Activated naive CD4-positive, alpha-beta T cell treated with anti-CD3 and anti-CD28 coated beads, Interleukin-2, amount 50 U/mL, for 16 hours (primary cell): ENCODE results near the gene CEACAM8.
"Not testable (repeated sequence)": the region's sequence is repeated elsewhere in the genome, so short reads cannot be mapped to it uniquely, and the experiment has no call there.

Experiments
- DNase-seq: peaks from one replicate; pipeline ENCODE4 v3.0.0-alpha.2; 2020

CEACAM8 gene

DNA sequence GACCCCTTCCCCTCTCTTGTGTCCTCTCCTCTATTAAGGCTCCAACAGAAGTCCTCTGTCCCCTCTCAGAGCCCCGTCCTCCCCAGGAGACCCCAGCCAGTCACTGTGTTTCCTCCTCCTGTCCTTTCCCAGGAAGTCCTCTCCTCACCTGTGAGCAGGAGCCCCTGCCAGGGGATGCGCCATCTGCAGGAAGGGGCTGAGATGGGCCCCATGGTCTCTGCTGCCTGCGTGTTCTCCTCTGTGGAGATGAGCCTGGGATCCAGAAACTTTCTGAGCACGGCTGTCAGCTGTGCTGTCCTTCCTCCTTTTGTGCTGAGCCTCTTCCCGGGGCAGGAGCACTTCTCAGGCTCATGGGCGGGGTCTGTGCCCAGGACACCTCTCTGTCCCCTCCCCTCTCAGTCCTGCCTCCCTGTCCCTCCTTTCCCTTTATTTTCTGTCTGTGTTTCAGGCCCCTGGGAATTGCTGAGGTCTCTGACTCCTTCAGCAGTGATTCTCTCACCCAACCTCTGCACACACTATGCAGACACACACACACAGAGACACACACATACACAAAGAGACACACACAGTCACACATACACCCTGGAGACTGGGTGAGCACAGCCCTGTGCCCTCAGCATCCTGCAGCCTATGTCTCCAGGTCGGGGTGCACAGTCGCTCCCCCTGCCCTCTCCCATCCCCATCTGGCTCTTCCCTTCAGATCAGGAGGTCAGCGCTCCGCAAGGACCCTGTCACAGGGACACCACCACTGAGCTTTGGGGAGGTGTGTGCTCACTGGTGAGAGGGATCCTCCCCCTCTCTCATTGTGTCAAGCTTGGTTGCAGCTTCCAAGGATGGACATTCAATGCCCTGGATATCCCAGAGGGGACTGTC is at the start of gene CEACAM8:
Gene CEACAM8, minus strand, starts transcription at position 308 of the 873 bp plus-strand sequence. Its CDS starts 96 bp downstream, at position 212.
- DNase-seq, result no peak

DNA sequence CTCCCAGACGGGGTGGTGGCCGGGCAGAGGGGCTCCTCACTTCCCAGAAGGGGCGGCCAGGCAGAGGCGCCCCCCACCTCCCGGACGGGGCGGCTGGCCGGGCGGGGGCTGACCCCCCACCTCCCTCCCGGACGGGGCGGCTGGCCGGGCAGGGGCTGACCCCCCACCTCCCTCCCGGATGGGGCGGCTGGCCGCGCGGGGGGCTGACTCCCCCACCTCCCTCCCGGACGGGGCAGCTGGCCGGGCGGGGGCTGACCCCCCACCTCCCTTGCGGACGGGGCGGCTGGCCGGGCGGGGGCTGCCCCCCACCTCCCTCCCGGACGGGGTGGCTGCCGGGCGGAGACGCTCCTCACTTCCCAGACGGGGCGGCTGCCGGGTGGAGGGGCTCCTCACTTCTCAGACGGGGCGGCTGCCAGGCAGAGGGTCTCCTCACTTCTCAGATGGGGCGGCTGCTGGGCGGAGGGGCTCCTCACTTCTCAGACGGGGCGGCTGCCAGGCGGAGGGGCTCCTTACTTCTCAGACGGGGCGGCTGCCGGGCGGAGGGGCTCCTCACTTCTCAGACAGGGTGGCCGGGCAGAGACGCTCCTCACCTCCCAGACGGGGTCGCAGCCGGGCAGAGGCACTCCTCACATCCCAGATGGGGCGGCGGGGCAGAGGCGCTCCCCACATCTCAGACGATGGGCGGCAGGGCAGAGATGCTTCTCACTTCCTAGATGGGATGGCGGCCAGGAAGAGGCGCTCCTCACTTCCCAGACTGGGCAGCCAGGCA is 44.8 kb upstream of the CEACAM8 start:
- DNase-seq, result not testable (repeated sequence)

DNA sequence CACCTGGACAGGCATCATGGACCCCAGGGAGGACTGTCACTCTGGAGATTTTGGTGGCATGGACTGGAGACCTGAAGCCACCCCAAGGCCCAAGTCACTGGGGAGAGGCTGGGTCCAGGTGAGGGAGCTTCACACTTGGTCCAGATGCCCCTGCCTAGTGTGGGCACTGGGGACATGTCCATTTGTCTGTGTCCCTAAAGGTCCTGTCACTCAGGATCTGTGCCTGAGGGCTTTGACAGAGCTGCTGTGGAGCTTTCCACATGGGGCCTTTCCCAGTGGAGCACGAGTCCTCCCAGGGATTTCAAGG is 40.5 kb upstream of the CEACAM8 start:
- DNase-seq, result no peak

DNA sequence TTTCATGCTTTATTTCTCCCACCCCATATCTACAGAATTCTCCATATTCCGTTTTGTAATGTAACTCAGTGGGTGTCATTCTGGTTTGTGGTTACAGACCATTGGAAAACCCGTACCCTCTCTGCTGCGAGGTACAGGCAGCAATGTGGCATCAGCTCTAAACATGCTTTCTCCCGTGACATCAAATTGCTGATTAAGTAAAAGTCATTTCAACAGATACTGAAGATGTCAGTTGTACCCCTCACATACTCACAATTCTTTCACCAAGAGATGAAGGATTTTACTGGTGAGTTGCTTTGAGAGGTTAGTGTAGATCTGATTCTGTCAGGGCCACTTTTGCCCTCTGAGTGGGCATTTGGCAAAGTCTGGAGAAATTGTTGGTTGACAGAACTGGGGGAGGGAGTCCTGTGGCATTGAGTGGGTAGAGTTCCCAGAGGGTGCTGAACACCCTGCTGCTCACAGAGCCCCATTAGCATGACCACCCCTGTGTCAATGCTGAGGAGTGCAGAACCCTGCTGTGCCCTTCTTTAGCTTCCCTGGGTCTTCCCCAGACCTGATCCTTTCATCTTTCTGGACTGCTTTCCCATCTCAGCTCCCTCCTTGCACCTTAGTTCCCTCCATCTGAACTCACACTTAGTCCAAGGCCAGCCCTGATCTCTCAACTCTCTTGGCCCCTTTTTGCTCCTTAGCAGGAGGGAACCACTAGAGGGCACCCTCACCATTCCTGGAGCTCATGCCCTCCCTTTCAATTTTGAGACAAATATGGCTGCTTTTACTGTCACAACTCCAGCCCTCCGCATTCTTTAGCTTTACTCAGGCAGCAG is 39.9 kb upstream of the CEACAM8 start:
- DNase-seq, result peak; percentile 17

DNA sequence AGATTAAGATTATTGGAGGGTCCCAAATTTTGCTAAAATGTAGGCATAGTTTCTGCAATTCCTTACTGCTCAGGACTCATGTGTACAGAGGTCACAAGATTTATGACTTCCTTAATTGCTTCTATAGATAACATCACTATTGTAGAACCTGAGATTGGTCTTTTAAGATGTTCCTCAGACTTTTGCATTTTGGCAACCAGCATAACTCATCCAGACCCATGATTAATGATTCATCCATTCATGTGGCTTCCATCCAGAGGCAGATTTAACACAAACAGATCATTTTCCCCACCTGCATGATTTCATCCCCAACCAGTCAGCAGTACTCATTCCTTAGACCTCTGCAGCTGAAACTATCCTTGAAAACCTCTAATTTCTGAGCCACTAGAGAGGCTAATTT is 34.5 kb upstream of the CEACAM8 start:
- DNase-seq, result no peak

DNA sequence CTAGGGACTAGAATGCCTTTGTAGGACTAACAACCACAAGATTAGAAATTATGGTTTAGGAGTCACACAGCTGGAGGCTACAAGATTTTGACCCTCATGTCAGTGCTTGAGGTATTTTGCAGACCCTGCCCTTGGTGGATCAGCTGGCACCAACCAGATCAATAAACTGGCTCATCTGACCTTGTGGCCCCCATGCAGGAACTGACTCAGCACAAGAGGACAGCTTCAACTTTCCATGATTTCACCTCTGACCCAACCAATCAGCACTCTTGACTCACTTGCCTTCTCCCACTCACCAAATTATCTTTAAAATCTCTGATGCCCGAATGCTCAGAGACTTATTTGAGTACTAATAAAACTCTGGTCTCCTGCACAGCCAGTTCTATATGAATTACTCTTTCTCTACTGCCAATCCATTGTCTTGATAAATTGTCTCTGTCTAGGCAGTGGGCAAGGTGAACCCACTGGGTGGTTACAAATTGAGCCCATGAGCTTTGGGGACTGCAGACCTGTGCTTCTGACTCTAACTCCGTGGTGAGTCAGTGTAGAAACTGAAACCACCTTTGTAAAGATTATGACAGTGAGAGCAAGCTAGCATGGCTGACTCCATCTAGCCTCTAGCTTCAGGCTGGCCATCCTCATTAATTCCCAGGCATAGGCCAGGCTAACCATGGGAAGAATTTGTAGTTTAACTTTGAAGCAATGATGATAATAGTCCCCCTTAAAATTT is 33.9 kb upstream of the CEACAM8 start:
- no peak for DNase-seq

DNA sequence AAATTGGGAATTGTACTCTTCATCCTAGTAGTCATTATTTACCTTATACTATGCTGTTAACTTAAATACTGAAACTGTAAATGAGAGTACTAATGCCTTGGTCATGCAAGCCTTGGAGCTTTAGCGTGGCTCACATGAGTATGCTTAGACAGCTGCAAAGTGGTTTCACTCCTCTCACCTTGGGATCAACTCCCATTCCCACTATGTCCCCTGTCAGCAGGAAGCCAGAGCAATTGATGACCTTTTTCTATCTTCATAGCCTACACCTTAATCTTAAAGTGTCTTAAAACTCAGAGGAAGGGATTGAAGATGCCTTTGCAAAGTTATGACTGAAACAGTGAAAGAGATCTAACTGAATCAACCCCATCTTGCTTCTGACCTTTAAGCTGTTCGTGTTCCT is 33.2 kb upstream of the CEACAM8 start:
- DNase-seq, result no peak

DNA sequence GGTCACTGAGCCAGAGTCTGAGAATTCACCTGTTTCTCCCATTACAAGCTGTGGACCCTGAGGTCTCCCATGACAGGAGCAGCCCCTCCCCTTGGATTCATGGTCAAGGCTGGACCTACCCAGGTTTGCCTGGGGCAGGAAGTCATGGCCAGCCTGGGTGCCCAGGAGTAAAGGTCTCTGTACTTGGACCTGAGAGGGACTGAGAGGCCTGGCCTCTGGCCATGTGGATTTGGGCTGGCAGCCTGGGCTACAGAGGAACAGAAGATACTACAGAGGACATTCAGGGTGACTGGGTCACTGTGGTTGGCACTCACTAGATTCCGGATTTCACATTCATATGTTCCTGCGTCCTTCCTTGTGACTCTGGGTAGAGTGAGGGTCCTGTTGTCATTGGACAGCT is 31.5 kb upstream of the CEACAM8 start:
- no peak for DNase-seq

DNA sequence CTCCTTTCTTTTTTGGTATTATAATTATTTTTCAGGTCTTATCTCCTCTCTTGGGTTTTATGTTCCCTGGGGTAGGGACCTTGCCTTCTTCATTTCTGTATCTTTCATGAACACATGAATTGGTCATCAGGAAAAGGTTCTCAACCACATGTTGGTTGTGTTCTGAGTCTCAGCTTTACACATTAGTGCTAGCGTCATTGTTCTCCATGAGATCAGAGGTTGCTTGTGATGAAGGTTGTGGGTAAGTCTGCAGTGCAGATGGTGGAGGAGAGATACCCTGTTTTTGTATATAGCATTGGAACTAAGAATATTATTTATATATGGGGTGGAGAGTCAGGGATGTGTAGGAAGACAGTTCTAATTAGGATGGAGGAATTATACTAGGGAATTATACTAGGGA is 24.5 kb upstream of the CEACAM8 start:
- DNase-seq, result no peak

DNA sequence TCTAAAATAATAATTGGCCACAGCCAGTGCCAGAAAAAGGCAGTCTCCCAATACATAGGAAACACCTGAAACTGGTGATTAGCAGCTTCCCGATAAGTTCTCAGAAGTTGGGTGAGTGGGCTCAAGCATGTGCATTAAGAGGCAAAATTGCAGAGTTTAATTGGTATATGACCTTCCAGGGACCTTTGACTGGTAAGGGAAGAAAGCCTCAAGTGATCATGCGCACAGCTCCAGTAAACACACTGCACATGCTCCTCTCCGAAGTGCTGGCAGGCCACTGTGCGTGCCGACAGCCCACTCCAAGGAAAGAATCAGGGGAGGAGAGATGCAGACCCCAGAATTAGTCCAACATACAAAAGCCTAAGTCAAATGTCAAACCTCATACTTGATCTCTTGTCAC is 18.9 kb upstream of the CEACAM8 start:
- no peak for DNase-seq

DNA sequence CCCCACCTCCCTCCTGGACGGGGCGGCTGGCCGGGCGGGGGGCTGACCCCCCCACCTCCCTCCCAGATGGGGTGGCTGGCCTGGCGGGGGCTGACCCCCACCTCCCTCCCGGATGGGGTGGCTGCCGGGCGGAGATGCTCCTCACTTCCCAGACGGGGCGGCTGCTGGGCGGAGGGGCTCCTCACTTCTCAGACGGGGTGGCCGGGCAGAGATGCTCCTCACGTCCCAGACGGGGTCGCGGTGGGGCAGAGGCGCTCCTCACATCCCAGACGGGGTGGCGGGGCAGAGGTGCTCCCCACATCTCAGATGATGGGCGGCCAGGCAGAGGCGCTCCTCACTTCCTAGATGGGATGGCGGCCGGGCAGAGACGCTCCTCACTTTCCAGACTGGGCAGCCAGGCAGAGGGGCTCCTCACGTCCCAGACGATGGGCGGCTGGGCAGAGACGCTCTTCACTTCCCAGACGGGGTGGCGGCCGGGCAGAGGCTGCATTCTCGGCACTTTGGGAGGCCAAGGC is 15.7 kb upstream of the CEACAM8 start:
- not testable (repeated sequence) for DNase-seq

DNA sequence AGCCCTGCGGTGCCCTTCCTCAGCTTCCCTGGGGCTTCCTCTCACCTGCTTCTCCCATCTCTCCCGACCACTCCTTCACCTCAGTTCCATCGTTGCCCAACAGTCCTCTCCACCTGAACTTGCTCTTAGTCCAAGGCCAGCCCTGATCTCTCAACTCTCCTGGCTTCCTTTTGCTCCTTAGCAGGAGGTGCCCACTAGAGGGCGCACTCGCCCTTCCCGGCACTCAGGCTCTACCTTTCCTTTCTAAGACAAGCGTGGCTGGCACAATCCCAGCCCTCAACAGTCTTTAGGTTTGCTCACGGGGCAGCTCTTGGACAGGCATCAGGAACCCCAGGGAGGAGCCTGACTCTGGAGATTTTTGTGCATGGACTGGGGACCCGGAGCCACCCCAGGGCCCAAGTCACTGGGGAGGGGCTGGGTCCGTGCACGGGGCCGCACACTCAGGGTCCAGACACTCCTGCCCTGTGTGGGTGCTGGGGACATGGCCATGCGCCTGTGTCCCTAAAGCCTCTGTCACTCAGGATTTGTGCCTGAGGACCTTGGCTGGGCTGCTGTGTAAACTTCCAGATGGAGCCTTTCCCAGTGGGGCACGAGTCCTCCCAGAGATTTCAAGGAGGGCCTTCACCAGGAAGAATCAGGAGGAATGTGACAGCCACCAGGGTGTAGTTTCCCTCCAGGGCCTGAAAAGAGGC is 12.1 kb upstream of the CEACAM8 start:
- peak; percentile 43 for DNase-seq

DNA sequence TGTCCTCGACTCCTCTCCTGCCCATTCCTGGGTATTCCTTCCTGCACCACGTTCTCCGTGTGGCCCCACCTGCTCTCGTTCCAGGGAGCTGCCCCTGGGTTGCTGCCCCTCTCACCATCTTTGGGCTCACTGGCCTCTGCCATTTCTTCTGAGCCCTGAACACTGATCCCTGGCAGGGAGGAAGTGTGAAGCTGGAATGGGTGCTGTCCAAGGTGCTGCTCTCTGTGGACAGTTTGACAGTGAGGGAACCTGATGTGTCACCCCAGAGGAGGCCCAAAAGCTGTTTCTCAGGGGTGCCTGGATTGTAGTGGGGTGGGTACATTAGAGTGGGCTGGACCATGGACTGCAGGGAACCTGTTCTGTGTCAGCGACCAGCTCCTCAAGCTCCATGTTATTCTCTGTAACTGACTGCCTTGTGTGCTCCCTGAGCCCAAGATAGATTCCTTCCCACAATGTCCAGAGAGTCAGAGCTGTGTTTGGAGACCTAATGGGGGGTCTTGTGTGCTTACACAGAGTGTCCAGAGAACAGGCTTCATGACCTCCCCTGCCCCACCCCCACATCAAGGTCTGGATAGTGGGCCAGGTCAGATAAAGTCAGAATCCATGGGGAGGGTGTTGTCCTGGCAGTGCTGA is 7.2 kb upstream of the CEACAM8 start:
- DNase-seq, result no peak

DNA sequence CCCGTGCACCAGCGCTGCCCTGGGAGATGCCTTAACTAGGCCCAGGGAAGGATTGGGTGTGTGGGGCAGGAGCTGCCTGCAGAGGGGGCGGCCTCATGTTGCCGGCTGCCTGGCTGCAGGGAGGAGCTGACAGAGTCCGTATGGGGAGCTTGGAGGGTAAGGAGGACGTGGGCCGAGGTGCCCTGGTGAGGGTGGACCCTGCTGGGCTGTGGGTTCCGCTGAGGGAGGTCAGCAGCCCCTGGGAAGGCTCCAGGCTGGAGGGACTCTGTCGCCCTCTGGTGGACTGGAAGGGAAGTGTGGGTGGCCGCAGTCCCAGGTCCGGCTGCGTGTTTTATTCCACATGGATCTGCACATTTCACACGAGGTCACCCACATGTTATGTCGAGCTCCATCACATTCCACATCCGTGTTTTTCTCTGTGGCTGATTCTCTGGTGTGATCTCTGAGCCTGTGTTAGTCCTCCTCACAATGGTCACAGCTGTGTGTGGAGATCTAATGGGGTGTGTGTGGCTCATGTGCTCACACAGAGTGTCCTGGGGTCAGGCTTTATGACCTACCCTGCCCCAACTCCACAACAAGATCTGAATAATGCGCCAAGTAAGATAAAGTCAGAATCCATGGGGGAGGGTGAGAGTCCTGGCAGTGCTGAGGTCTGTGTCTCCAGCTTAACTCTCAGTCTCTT is 1.8 kb upstream of the CEACAM8 start:
- DNase-seq, result peak; percentile 29

DNA sequence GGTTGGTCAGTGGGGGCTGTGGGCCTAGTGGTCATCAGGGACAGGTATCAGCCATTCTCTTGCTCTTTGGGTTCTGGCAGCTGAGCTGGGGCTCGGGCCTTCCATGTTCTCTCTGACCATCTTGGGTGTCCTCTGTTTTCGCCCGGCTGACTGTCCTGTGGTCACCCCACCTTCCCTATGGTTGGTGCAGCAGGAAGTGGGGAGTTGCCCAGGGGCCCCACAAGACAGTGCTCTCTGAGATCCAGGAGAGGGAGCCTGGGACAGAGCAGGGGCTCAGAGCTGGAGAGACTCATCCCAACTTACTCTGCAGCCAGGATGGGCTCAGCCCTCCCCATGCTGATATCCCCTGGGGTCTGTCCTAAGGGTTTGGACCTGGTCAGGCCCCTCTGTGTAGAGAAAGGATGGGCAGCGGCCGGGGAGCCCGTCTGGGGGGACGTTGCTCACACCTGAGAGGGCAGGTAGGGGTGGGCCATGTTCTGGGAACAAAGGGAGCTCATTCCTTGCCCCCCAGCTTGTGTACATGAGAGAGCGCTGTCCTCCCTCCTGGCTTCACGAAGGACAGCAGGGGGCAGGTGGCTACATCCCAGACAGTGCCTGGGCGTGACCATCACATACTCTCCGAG is 937 bp upstream of the CEACAM8 start:
- no peak for DNase-seq

DNA sequence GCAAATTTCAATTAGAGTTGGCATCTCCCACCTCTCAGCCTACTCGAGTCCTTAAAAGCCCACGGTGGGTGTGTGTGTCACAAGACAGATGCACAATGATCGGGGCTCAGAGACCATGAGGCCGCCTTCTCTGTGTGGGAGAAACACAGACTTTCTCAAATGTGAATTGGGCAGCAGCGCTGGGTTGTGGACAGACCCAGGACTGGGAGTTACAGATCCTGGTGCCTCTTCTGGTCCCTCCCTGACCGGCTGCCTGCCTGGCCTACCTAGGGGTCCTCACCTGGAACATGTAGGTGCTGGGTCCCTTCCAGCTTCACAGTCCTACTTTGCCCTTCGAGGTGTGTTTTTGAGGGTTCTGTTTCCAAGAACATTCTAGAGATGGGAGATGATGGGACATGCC is 4.9 kb downstream of the CEACAM8 start:
- no peak for DNase-seq

DNA sequence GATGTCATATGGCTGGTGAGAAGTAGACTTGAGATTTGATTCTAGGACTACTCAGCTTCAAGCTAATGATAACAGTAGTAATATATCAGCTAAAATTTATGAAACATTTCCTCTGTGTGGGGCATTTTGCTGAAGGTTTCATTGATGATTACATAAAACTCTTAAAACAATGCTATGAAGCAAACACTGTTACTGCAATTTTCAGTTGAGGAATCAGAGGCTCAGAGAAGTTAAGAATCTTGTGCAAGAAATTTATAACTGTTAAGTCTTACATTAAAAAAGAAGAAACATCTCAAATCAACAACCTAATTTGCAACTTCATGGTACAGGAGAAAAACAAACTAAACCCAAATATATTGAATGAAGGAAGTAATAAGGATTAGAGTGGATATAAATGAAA is 10.3 kb downstream of the CEACAM8 start:
- DNase-seq, result no peak

DNA sequence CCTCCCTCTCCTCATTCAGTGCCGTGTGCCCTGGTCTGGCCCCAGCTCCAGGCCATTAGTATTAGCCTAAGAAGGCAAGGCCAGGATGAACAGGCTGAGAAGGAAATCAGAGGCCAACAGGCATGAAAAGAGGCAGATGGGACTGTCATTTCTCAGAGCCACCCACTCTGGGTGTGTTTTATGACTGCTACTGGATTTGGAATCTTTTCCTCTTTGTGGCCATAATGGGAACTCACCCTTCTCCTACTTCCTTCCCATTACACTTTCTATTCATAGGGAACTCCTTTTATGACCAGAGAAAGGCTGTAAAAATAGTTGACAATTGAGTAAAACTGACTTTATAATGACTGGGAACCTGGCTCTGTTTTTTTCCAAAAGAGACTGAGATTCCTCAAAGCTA is 17.7 kb downstream of the CEACAM8 start:
- no peak for DNase-seq

DNA sequence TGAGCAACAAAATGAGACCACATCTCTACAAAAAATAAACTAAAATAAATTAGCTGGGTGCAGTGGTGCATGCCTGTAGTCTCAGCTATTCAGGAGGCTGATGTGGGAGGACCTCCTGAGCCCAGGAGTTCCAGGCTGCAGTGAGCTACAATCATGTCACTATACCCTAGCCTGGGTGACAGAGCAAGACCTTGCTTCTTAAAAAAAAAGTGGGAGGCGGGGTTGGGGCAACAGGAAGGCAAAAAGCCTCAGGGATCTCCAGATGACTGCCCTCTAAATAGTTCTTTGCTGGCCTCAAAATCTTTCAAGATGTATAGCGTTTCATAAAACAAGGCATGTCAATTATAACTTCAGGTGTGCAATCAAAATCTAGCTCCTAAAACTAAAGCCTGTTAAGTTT is 18.5 kb downstream of the CEACAM8 start:
- DNase-seq, result no peak

DNA sequence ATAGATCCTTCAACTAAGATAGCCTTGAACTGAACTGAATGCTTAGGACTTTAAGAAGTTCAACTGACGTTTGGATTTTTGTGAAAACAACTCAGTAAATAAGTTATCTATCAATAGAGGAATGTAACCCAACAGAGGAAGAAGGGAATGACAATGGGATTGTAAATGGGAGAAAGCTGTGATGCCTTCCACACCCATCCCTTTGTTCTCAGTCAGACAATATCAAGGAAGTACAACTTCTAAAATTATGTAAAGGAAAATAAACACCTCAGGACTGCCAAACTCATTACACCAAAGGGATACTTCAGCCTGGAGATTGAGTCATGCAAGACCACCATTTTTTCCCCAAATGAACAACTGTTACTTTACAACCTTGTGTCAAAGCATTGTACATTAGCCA is 21.1 kb downstream of the CEACAM8 start:
- DNase-seq, result no peak
